Fibroblast of skin of abdomen (primary cell): ENCODE data around the gene MACROH2A2.
A peak's percentile ranks its signal among the peaks of the same experiment; 100 is the strongest.
"Not testable (repeated sequence)": the region's sequence is repeated elsewhere in the genome, so short reads cannot be mapped to it uniquely, and the experiment has no call there.

ENCODE experiments used
- DNase-seq: peaks from one replicate; pipeline ENCODE4 v3.0.0-alpha.2; 2013

The MACROH2A2 gene

DNA sequence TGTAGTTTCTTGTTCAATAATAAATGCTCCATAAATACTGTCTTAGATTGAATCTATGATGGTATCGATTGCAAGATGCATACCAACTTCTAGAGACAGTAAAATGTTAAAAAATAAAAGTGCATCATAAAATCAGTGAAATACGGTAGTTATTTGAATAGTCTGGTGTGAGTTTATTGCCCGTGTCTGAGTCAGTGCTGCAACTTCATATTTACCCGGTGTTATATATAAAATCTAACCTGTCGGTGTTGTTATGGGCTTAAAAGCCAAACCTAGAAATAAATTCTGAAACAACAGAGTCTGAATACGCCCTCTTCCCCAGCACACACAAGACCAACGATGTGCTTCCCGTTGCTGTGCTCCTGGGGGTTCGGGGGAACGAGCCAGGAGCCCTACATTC, 16.3 kb downstream of the MACROH2A2 start:
- DNase-seq, result no peak

DNA sequence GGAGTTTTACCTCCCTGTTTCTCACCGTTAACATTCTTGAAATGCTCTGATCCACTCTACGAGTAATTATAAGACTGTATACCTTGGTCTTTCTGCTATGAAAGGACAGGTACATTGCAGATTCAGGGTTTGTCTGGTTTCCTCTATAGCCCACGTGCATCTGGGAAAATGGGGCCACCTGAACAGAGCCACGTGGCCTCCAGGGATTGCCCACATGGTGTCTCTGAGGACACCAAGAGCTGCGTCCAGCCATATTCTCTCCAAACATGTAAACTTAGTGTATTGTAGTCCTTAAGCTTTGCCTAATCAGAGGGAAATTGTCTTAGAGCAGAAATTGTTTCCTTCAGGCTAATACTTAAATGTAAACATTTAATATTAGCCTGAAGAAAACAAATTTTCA, 16.7 kb downstream of the MACROH2A2 start:
- DNase-seq, result no peak

DNA sequence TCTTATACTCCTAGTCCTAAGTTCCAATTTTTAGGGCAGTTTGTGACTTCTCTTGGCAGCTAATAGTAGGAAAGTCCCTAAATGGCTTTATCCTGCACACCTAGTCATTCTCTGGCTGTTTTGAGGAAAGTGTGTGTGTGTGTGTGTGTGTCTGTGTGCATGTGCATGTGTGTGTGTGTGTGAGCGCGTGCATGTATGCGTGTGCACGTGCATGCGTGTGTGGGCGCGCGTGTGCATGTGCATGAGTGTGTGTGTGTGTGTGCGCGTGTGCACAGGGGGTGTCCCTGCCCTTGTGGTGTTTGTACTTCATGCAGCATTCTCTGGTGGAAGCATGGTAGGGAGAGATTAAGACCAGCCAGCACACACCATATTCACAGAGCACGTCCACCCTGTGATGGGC, 18.2 kb downstream of the MACROH2A2 start:
- DNase-seq, result no peak

DNA sequence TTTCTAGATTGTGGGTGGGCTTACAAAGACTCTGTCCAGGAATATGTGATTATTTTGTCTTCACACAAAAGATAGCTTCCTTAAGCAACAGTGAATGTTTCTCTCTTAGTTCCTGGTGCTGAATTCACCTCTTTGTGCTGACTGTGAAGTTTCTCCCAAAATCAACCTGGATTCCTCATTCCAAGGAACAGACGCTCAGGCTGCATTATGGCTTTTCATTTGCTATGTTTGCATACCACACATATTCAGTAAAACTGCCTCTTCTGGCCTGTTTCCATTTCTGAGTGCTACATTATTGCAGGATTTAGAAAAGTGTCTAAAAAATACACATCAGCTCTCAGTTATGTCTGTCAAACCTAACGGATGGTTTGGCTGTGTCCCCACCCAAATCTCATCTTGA, 21.5 kb downstream of the MACROH2A2 start:
- DNase-seq, result peak; percentile 51

DNA sequence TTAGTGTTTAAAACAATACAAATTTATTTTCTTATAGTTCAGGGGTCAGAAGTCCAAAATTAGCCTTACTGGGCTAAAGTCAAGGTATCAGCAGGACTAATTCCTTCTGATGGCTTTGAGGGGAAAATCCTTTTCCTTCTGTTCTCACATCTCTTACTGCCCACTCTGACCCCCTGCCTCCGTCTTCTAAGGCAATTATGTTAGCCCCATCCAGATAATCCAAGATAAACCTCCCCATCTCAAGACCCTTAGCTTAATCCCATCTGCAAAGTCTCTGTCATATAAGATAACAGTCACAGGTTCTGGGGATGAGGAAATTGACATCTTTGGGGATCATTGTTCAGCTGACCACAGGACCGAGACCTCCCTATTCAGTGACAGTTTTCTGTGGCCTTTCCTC, 22.3 kb downstream of the MACROH2A2 start:
- no peak for DNase-seq

DNA sequence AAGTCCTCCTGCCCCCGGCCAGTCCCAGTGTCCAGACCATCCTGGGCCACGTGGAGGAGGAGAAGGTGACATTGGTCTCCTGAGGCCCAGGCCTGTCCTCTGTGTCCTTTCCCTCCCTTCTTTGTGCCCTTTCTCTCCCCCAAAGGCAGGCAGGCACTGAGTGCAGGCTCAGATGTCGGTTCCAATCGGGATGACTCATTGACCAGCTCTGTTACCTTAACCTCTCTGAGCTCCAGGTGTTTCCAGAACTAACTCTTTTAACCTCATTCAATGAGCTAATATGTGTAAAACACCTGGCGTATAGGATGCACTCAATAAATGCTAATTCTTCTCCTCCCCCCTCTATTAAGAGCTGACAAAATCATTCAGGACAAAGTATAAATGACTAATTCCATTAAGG, 25.7 kb downstream of the MACROH2A2 start:
- DNase-seq, result no peak

DNA sequence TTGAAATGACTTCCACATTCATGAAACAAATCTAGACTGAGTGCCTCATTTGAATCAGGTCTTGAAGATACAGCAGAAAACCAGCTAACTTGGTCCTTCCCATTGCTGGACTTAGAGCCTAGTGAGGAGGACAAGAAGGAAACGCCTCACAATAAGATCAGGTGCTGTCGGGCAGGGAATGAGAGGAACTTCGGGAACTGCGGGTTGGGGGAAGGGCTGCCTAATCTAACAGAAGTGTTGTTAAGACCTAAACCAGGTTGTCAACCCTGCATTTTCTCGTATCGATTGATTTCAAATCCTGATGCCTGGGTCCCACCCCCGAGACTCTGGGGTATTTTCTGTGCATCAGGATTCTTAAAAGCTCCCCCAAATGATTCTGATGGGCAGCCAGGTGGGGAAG, 26.3 kb downstream of the MACROH2A2 start:
- DNase-seq, result no peak

DNA sequence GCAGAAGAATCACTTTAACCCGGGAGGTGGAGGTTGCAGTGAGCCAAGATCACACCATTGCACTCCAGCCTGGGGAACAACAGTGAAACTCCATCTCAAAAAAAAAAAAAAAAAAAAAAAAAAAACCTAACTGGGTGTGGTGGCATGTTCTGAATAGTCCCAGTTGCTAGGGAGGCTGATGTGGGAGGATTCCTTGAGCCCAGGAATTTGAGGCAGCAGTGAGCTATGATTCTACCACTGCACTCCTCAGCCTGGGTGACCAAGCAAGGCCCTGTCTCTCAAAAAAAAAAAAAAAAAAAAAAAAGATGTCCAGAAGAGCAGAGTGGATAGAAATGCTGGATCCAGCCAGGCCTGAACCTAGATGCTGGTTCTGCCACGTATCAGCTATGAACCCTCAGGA, 28.1 kb downstream of the MACROH2A2 start:
- not testable (repeated sequence) for DNase-seq

DNA sequence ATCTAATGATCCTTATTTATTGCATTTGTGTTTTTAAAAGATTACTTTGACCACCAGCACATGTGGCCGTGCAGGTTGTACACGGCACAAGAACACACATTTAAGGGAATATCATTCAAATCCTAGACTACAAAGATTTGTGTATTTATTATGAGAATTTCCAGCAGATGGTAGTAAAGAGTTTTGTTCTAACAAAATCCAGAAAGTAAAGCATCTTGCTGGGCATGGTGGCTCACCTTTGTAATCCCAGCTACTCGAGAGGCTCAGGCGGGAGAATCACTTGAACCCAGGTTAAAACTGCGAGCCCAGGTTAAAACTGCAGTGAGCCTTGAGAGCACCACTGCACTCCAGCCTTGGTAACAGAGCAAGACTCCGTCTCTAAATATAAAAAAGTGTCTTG, 31.5 kb downstream of the MACROH2A2 start:
- DNase-seq, result no peak

DNA sequence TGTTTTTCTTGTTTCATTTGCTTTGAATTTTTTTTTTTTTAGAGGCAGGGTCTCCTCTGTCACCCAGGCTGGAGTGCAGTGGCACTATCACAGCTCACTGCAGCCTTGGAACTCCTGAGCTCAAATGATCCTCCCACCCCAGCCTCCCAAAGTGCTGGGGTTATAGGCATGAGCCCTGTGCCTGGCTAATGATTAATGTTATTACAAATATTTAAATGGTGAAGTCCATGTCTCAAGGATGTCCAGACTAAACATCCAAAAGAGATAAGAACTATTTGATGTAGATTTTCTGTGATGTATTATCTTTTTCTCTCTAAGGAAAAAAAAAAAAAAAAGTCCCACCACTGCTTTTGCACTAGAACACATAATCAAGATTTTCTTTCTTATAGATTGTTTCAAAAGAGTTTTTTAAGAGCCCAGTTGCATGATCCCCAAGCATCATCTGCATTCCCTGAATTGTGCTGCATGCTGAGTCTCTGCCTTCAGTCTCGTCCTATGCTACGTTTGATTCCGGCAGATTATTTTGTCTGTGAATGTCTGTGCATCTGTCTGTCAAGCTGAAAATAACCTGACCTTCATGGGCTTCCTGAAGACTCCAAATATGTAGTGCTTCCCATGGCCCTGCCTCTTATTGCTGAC, 33.4 kb downstream of the MACROH2A2 start:
- DNase-seq, result no peak

DNA sequence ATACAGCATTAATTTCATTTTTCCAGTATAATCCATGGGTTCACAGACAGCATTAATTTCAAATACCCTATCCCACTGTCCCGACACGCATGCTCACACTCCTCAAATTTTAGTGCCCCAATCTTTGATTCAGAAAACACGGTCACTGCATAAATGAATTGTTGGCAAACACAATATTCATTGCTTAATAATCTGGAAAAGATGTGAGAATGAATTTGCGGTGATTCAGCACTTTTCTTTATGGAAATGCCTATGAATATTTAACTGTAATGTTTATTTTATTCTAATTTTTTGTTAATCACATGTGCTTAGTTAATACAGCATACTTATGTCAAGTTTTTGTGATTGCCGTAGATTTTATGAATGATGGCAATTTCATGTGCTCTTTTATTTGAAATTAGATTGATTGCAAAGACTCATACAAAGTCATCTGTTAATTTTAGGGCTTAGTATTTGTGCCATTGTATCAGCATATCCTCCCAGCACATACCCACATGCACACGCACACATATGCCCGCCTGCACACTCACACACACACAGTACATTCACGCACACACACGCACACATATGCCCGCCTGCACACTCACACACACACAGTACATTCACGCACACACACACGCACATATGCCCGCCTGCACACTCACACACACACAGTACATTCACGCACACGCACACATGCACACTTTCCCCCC, 35.1 kb downstream of the MACROH2A2 start:
- DNase-seq, result no peak

DNA sequence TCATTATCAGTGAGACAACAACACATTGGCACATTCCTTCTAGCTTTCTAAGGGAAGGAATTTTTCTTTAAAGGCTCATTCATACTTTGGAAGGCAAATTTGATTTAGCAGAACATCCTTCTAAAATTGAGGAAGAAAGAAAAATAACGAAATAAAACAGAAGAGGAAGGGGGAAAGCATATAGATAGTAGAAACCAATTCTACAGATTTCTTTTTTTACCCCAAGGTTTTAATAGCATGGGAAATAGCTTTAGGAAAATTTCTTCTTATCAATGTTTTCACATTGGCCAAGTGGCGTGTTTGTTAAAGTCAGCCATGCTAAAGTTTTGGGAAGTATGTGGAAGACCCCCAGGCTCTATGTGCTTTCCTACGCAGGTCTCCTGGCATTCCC, 35.7 kb downstream of the MACROH2A2 start:
- DNase-seq, result no peak

DNA sequence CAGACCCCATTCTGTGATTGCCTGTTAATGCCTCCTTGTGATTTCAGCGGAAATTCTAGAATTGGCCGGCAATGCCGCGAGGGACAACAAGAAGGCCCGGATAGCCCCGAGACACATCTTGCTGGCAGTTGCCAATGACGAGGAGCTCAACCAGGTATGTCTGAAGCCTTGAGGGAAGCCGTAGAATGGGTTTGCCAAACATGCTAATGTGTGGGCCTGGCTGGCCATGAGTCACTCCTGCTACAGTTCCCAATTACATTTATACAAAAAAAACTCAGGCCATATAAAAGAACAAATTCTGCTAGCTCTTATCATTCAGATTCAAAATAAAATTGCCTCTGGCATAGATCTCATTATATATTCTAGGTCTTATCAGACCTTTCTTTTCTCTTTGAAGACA, 37.4 kb downstream of the MACROH2A2 start:
- DNase-seq, result no peak

DNA sequence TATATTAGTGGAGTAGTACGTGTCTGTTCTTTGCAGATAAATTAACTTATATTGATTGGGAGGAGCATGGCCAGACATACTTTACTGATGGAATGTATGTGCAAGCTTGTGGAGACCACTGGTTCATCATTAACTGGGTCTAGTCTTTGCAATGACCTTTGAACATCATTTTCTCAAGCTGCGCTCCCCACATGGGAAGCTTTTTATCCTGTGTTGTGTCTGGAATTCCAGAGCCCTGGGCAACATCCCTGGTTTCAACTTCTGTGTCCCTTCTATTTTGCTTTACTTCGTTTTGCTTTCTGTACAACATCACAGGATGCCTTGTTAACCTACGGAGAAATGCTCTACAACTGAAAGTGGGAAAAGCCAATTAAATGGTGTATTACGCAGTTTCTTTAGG, 38.3 kb downstream of the MACROH2A2 start:
- no peak for DNase-seq

DNA sequence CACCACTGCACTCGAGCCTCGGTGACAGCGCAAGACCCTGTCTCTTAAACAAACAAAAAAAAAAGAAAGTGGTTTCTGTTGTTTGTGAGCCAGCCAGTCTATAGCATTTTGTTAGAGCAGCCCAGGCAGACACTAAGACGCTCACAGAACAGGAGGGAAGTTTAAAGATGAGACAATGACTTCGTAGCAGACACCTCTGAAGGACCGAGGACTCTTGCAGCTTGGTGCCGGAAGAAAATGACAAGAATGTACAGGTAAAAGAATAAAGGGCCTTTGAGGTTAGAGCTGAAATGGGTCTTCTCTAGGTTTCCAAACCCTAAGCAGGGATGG, 39.7 kb downstream of the MACROH2A2 start:
- no peak for DNase-seq

DNA sequence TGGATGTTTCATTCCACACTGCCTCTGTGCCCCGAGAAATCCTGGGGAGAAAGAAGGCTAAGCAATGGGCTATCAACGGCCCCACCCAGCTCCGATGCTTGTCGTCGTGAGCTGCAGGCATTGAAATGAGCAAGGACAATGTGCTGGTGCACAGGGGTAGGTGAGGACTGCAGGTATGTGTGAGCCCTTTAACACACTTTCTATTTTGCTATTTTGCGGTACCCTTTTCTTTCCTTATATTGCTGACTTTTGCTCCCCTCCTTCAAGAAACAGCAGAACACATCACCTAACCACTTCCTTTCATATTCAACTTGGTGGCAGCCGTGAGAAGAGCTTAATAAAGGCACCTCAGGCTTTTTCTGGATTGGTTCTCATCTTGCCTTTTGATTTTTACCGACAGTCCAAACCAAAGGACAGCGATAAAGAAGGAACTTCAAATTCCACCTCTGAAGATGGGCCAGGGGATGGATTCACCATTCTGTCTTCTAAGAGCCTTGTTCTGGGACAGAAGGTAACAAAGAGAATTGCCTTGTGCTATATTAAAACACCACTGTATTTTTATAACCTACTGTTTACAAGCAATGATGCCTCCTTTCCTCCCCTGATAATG, 40.8 kb downstream of the MACROH2A2 start:
- no peak for DNase-seq

DNA sequence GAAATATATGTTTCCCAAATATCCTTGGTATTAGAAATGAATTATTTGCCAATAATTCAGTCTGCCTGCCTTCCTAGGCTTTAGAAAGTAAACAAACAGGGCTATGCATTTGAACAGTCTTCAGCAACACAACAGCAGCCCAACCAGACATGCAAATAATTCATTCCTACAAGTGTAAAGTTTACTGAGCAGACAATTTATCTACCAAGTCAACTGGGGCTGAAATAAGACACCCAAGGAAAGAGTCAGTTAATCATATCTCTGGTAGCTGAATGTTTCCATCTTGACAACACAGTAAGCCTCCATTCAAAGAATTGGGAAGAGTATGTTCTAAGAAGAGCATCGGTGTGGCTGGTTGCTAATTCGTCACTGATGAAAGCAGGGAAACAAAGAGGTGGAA, 41.6 kb downstream of the MACROH2A2 start:
- DNase-seq, result no peak

DNA sequence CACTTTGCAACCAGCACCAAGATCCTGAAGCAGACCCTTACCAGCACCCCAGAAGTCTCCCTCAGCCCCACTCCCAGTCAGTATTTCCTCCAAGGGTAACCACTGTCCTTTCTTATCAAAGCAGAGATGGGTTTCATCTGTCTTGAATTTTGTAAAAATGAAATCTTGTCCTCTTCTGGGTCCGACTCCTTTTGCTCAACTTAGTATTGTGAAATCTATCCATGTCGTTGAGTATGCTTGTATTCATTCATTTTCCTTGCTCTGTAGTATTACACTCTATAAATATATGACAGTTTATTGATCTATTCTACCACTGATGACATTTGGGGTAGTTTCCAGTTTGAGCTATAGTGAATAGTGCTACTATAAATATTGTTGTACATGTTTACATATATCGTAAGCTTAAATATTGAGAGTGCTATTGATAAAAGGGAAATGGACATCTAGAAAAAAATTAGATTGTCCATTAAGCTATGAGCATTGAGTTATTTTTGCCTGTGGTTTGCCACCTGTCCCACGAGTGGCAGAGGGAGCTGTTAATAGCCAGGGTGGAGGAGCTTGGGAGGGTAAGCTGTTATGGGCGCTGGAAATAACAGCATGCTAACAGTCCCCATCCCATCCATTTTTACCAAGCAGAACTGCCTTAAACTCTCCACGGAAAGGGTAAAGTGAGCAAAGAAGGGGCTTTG, 43.5 kb downstream of the MACROH2A2 start:
- DNase-seq, result no peak

DNA sequence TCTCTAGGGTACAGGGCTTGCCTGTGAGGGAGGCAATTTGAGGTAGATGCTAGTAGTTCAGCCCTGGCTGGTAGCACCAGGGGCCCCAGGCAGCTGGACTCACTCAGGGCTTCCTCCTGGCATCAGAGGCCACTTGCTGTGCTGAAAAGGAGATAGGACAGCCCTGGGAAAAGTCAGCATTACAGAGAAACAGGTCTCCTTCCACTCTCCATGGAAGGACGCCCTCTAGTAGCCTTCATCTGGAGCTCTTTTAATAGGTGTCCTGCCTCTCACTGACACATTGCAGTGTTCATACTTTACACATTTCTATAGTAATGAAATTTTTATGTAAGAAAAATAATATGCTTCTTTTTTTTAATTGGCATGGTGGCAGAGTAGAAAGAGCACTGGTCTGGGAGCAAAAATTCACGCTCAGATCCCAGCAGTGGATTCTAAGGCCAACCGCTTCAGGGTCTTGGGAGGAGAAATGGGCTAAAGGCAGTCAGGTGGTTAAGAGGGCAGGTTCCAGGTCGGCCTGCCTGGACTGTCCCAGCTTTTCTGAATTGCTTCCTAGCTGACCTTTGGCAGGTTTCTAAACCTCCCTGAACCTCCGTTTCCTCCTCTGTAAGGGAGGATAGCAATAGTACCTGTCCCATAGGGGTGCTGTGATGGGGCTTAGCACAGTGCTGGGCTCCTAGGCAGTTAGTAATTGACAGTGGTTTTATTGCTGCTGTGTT, 44.2 kb downstream of the MACROH2A2 start:
- no peak for DNase-seq

DNA sequence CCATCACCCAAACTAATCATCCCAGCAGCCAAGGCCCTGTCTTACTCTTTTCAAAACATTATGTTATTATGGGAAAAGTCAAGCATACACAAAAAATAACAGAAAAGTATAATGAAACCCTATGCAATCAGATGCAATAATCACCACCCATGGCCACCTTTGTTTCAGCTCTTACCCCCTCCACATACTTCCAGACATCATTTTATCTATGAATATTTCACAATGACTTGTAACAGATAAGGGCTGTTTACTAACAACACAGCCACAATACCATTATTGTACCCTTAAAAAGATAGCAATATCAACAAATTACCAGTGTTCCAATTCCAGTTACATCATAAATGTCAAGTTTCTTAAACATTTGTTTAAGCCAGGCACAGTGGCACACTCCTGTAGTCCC, 44.8 kb downstream of the MACROH2A2 start:
- DNase-seq, result no peak

DNA sequence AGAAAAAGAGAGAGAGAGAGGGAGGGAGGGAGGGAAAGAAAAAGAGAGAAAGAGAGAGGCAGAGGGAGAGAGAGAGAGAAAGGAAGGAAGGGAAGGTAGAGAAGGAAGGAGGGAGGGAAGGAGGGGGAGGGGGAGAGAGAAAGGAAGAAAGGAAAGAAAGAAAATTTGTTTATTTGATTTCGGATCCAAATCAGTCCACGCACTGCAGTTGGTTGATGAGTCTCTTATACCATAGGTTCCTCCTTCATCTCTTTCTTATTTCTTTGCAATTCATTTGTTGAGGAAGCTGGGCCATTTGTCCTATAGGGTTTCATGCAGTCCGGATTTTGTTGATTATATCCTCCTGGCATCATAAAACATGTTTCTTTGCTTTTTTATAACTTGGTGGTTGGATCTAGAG, 45.6 kb downstream of the MACROH2A2 start:
- no peak for DNase-seq

DNA sequence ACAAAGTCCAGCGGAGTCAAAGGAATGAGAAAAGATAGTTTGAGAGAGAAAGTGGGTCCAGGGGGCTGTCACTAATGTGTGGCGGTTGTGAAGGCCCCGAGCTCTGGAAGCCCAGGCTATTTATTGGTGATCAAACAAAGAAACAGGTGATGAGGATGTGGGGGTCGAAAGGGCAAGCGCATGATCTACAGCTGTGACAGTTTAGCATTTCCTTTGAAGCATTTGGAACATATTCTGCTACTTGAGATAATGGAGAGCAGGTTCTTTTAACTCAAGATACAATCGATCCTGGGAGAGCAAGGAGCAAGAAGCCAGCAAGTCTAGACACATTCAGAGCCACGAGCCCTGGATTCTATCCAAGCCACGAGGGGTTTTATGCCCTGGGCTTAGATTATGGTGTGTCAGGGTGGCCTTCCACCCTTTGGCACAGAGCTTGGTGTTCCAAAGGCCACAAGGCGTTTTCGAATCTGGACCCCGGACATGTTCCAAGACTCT, 48.5 kb downstream of the MACROH2A2 start:
- not testable (repeated sequence) for DNase-seq

DNA sequence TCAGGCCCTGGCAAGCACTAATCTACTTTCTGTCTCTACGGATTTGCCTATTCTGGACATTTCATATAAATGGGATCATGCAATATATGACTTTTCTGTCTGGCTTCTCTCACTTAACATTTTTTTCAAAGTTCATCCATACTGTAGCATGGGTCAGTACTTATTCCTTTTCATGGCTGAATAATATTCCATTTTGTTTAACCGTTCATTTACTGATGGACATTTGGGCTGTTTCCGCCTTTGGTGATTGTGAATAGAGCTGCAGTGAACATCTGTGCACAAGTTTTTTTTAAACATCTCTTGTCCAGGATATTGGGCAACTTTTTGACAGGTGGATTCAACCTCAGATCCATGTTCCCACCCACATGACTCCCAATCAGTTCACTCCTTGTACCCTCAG, 49.0 kb downstream of the MACROH2A2 start:
- DNase-seq, result no peak
